HG03342 (cell line): ENCODE data around the gene PROKR1.

Experiments used
- ATAC-seq: cut with Tn5 transposase; IDR thresholded peaks from one replicate; pipeline ENCODE4 v1.9.1; 2021; ENCODE audit warnings: mild to moderate bottlenecking, moderate library complexity; ENCODE audit not compliant: unreplicated experiment

Gene PROKR1

GRCh38 chr2:68695971-68696370 lies 52.6 kb downstream of the PROKR1 start:
- no peak for ATAC-seq

- no peak for ATAC-seq
Observed at GRCh38 chr2:68696554-68696953, 53.2 kb downstream of the PROKR1 start.

GRCh38 chr2:68698567-68699377 lies 55.4 kb downstream of the PROKR1 start:
- ATAC-seq: no peak

DNA sequence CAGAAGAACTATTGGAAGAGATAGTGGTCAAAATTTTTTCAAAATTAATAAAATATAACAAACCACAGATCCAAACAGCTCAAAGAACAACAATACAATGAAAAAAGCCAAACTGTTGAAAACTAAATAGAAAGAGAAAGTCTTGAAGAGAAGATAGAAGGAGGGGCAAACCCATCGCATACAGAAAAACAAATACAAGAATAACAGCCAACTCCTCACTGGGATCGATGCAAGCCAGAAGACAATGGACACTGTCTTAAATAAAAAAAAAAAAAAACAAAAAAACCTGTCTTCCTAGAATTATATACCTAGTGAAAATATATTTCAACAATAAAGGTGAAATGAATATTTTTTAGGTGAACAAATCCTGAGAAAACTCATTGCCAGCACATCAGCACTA lies 57.2 kb downstream of the PROKR1 start:
- no peak for ATAC-seq

GRCh38 chr2:68706637-68707036 lies 63.3 kb downstream of the PROKR1 start:
- ATAC-seq: no peak
